Natural killer cell (primary cell): ENCODE results near the gene TFAM. TPM values are rescaled to one million over a fixed set of nuclear protein-coding genes. Genes with fewer than 3 reads are reported as not detected.

Experiments used
- ATAC-seq, 3 donors: fragments of 150-1000 bp in 2 of 3; fragments of 200-7000 bp in 1 of 3; cut with Tn5 transposase; 1 replicate in 1 of 3; 2 replicates in 2 of 3; pipeline ENCODE4 v1.10.0; 2021; ENCODE audit warnings: mild to moderate bottlenecking in 2 of 3, moderate library complexity in 2 of 3
- DNase-seq, 2 donors: peaks; one replicate each; pipeline versions ENCODE4 v3.0.0 to v3.0.0-alpha.2; 2013 to 2021; ENCODE audit warnings: mixed read lengths in 1 of 2
- H3K27ac ChIP-seq: one replicate; pipeline ENCODE4 v1.5.1; 2013; ENCODE audit warnings: mild to moderate bottlenecking, low read length
- H3K27me3 ChIP-seq: one replicate; pipeline ENCODE4 v1.6.1; 2013; ENCODE audit warnings: low read length; ENCODE audit not compliant: control insufficient read depth, insufficient read depth
- H3K36me3 ChIP-seq: one replicate; pipeline ENCODE4 v1.6.1; 2013; ENCODE audit warnings: low read length; ENCODE audit not compliant: control insufficient read depth, insufficient read depth
- H3K4me1 ChIP-seq: one replicate; pipeline ENCODE4 v1.6.1; 2013; ENCODE audit warnings: low read length; ENCODE audit not compliant: control insufficient read depth, insufficient read depth
- H3K4me3 ChIP-seq: one replicate; pipeline ENCODE4 v1.5.1; 2013; ENCODE audit warnings: low read length
- H3K9me3 ChIP-seq: one replicate; pipeline ENCODE4 v1.6.1; 2013; ENCODE audit warnings: low read length; ENCODE audit not compliant: control insufficient read depth, insufficient read depth
- H3K27ac Mint-ChIP-seq, 2 donors: one replicate each; pipeline ENCODE4 v1.8.0; 2022; ENCODE audit warnings: mild to moderate bottlenecking in 2 of 2, mixed read lengths in 2 of 2, moderate library complexity in 1 of 2
- H3K27me3 Mint-ChIP-seq, 2 donors: one replicate each; pipeline ENCODE4 v1.8.0; 2022; ENCODE audit warnings: low read depth in 2 of 2, mixed read lengths in 2 of 2
- H3K36me3 Mint-ChIP-seq: one replicate; pipeline ENCODE4 v1.8.0; 2022; ENCODE audit warnings: mixed read lengths
- H3K4me1 Mint-ChIP-seq, 2 donors: one replicate each; pipeline ENCODE4 v1.8.0; 2022; ENCODE audit warnings: mixed read lengths in 2 of 2
- H3K4me3 Mint-ChIP-seq: one replicate; pipeline ENCODE4 v1.8.0; 2022; ENCODE audit warnings: mild to moderate bottlenecking, moderate library complexity, mixed read lengths
- H3K9me3 Mint-ChIP-seq, 2 donors: one replicate each; pipeline ENCODE4 v1.8.0; 2022; ENCODE audit warnings: mixed read lengths in 2 of 2
- CTCF ChIP-seq: fragments of 200-600 bp; IDR thresholded peaks from one replicate; pipeline ENCODE4 v1.8.0; 2022; ENCODE audit warnings: antibody characterized with exemption
- WGBS: methylation state at CpG from one replicate; pipeline ENCODE4 v1.1.7; 2013; ENCODE audit warnings: missing lambda C conversion rate; ENCODE audit not compliant: insufficient coverage; 5-methylcytosine and 5-hydroxymethylcytosine counted together
- intact Hi-C: fragments of 100-400 bp; cut with micrococcal nuclease; formaldehyde crosslinking; loops from one replicate; pipeline ENCODE4 v1.14.2; 2022
- total RNA-seq, 4 donors: library from RNA; stranded (reverse); fragments of 120-200 nt in 1 of 4; gene quantifications; one replicate each; pipeline versions ENCODE4 v1.2.3 to v1.2.4, GENCODE V29; 2013 to 2022

The TFAM gene
- total RNA-seq, result 10 to 100 TPM; 29.1 to 34.3 (median 33.8) TPM
- 48.9 TPM for total RNA-seq (2013)

- ATAC-seq (peak; percentile 89 to 95 (median 92)), DNase-seq (peak; percentile 94 to 95)
- Mint-ChIP-seq H3K4me1 (peaks cover 45 to 50% of the 10 kb centered on the region in 2 donors), H3K27ac (peak within 1 kb of the TSS; percentile 88 to 94), H3K36me3 (no peaks in the 10 kb centered on the region), H3K27me3 (peaks cover 0 to 4% of the 10 kb centered on the region in 2 donors), H3K4me3 (peak within 1 kb of the TSS; percentile 94), H3K9me3 (no peaks in the 10 kb centered on the region)
- peaks cover 15% of the 10 kb centered on the region for H3K4me1 ChIP-seq
- H3K4me3 ChIP-seq, result peak within 1 kb of the TSS; percentile 96
- peak; percentile 65 for TF ChIP-seq CTCF
- no peaks in the 10 kb centered on the region for H3K9me3 ChIP-seq
- under 1% methylated on average over 65 of the region's 65 CpGs for WGBS
- H3K36me3 ChIP-seq, result peaks cover 22% of the 10 kb centered on the region
- H3K27me3 ChIP-seq, result no peaks in the 10 kb centered on the region
- intact Hi-C loops, result loop anchor here (1.0 to 10.0 kb wide), 4 partner anchors 50 to 210 kb away; partner anchors contain the start of gene UBE2D1
- H3K27ac ChIP-seq, result peak within 1 kb of the TSS; percentile 84
Observed at GRCh38 chr10:58384999-58385783, at the start of gene TFAM. Gene TFAM, plus strand, starts transcription at chr10:58385410. Its CDS starts 138 bp downstream, at chr10:58385548.

DNA sequence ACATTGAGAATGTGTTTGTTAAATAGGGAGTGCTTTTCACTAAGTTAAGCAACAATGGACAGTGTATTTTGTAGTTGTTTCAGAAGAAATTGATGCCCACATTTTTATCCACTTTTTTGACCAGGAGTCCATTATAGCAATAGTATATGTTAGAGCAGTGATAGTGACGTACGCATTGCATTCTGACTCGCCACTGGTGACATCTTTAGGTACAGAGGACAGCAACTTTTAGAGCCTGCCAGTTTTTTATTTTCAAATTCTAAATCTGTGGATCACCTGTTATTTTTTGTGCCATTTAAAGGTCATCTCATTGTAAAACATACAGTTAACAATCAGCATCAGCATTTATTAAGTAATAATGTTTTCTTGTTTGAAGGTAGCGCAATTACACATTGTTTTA lies 49.0 kb upstream of the TFAM start:
- no peaks in the 10 kb centered on the region for H3K27me3 ChIP-seq
- H3K9me3 ChIP-seq, result no peaks in the 10 kb centered on the region
- peaks cover 9% of the 10 kb centered on the region for H3K4me1 ChIP-seq
- no peaks in the 10 kb centered on the region for H3K36me3 Mint-ChIP-seq
- ATAC-seq (no peak), DNase-seq (no peak)
- no peaks in the 10 kb centered on the region for H3K9me3 Mint-ChIP-seq
- no peak overlapping the region for H3K27ac ChIP-seq
- H3K4me3 ChIP-seq, result no peak overlapping the region
- peaks cover 21 to 37% of the 10 kb centered on the region in 2 donors for H3K4me1 Mint-ChIP-seq
- H3K27me3 Mint-ChIP-seq, result peaks cover 9 to 11% of the 10 kb centered on the region in 2 donors
- peak overlapping the region; percentile 78 to 81 for H3K27ac Mint-ChIP-seq
- no peaks in the 10 kb centered on the region for H3K36me3 ChIP-seq
- peak overlapping the region; percentile 95 for H3K4me3 Mint-ChIP-seq
- intact Hi-C loops, result loop anchor here (10.0 kb wide), 1 partner anchor 71 kb away; the partner anchor contains the start of genes CISD1 and IPMK
- WGBS, result 98% methylated on average over 4 of the region's 4 CpGs
- no peak for TF ChIP-seq CTCF

GRCh38 chr10:58341422-58341821 lies 43.8 kb upstream of the TFAM start:
- DNase-seq, result no peak
- Histone ChIP-seq H3K4me1 (no peaks in the 10 kb centered on the region), H3K9me3 (no peaks in the 10 kb centered on the region), H3K4me3 (no peak overlapping the region), H3K27me3 (no peaks in the 10 kb centered on the region), H3K36me3 (no peaks in the 10 kb centered on the region), H3K27ac (no peak overlapping the region)
- 48% methylated on average over 3 of the region's 4 CpGs for WGBS
- Mint-ChIP-seq H3K27ac (no peak overlapping the region), H3K36me3 (no peaks in the 10 kb centered on the region), H3K27me3 (no peaks in the 10 kb centered on the region), H3K4me3 (no peak overlapping the region), H3K9me3 (no peaks in the 10 kb centered on the region), H3K4me1 (peaks cover 17 to 42% of the 10 kb centered on the region in 2 donors)
- intact Hi-C loops, result no loop called here
- no peak for TF ChIP-seq CTCF
- ATAC-seq, result no peak
